Thyroid gland (tissue), 4 donors: Measurements from ENCODE around the gene BRAT1.

ENCODE experiments used
- POLR2A ChIP-seq, 2 donors: fragments of 450-650 bp; IDR thresholded peaks; one replicate each; pipeline ENCODE4 v1.6.1; 2017; ENCODE audit warnings: antibody characterized with exemption in 2 of 2, mild to moderate bottlenecking in 2 of 2, moderate library complexity in 1 of 2
- TF ChIP-seq, protein P1 (sequence below), 6 experiments: fragments of 200-600 bp in 3 of 6; fragments of 450-650 bp in 3 of 6; sonication (generic) in 3 of 6; IDR thresholded peaks; one replicate each; pipeline ENCODE4 v1.5.1; 2016 to 2019; ENCODE audit warnings: antibody characterized with exemption in 6 of 6, mild to moderate bottlenecking in 2 of 6, inconsistent platforms in 1 of 6, moderate library complexity in 1 of 6

DNA sequence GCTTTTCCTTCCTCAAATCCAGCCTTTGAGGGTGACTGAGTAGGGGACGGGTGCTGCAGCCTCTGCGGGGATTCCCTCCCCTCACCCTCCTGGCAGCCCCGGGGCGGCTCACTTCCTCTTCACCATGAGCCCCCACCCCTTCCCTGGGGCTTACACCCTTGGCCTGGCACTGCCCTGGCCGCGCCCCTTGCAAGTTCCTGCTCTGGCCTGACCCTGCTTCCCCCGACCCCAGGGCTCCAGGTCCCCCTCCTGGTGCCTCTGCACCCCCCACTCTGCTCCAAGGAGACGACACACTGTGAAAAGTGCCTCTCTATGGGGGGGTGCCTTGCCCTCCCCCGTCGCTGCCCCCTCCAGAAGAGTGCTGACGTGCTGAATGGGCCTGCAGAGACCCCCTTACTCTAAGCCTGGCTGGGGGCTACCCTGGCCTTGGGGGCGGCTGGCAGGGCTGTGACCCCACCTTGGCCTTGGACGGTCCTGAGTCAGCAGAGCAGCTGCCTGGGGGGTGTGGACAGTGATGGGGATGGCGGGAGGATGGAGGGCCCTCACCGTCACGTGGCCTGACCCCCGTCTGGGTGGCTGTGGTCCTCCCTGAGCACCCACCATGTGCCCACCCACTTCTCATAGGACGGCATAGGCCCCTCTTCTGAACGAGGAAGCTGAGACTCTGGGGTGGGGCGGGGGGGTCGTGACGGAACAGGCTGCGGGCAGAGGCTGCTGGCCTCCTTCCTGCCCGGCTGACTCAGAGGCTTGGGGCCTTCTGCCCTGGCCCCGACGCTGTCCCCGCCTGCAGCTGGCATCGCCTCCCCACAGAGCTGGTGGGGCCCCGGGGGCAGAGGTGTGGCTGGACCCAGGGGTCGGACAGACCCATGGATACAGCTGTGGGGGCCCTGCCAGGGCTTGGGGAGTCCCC lies 25.9 kb downstream of the BRAT1 start:
- TF ChIP-seq, protein P1, sequence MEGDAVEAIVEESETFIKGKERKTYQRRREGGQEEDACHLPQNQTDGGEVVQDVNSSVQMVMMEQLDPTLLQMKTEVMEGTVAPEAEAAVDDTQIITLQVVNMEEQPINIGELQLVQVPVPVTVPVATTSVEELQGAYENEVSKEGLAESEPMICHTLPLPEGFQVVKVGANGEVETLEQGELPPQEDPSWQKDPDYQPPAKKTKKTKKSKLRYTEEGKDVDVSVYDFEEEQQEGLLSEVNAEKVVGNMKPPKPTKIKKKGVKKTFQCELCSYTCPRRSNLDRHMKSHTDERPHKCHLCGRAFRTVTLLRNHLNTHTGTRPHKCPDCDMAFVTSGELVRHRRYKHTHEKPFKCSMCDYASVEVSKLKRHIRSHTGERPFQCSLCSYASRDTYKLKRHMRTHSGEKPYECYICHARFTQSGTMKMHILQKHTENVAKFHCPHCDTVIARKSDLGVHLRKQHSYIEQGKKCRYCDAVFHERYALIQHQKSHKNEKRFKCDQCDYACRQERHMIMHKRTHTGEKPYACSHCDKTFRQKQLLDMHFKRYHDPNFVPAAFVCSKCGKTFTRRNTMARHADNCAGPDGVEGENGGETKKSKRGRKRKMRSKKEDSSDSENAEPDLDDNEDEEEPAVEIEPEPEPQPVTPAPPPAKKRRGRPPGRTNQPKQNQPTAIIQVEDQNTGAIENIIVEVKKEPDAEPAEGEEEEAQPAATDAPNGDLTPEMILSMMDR (IDR thresholded peaks at IDR 0.05) = no peak
- no peak for TF ChIP-seq POLR2A (IDR thresholded peaks at IDR 0.05)
